Lung (tissue), 12 donors: ENCODE data around the gene TBCD. TPM values are rescaled to one million over a fixed set of nuclear protein-coding genes. Genes with fewer than 3 reads are reported as not detected.

ENCODE experiments used
- ATAC-seq: fragments of 200-7000 bp; cut with Tn5 transposase; one replicate; pipeline ENCODE4 v1.9.1; 2020; ENCODE audit warnings: moderate number of reproducible peaks; ENCODE audit not compliant: insufficient read depth, low FRiP score
- DNase-seq, 3 donors: peaks; one replicate each; pipeline ENCODE4 v3.0.0-alpha.2; 2013 to 2017
- H3K27ac ChIP-seq, 2 donors: one replicate each; pipeline ENCODE4 v1.5.1; 2013; ENCODE audit warnings: mild to moderate bottlenecking in 2 of 2, moderate library complexity in 2 of 2, control low read depth in 1 of 2, inconsistent platforms in 1 of 2, low read depth in 1 of 2, low read length in 1 of 2
- H3K27me3 ChIP-seq, 3 donors: one replicate each; pipeline ENCODE4 v1.5.1; 2013; ENCODE audit warnings: low read length in 2 of 3; ENCODE audit not compliant: control insufficient read depth in 3 of 3, insufficient read depth in 3 of 3
- H3K36me3 ChIP-seq, 4 donors: one replicate each; pipeline ENCODE4 v1.5.1; 2013; ENCODE audit warnings: low read length in 4 of 4, mild to moderate bottlenecking in 1 of 4, moderate library complexity in 1 of 4; ENCODE audit not compliant: control insufficient read depth in 4 of 4, insufficient read depth in 4 of 4
- H3K4me1 ChIP-seq, 5 donors: one replicate each; pipeline ENCODE4 v1.5.1; 2013; ENCODE audit warnings: low read length in 5 of 5, mild to moderate bottlenecking in 2 of 5, moderate library complexity in 1 of 5; ENCODE audit not compliant: control insufficient read depth in 5 of 5, insufficient read depth in 5 of 5
- H3K4me3 ChIP-seq: one replicate; pipeline ENCODE4 v1.5.1; 2013; ENCODE audit warnings: mild to moderate bottlenecking, control low read depth, moderate library complexity
- H3K9ac ChIP-seq, 2 donors: one replicate each; pipeline ENCODE4 v1.5.1; 2013; ENCODE audit warnings: low read length in 2 of 2, control low read depth in 1 of 2; ENCODE audit not compliant: insufficient read depth in 1 of 2
- H3K9me3 ChIP-seq, 4 donors: one replicate each; pipeline ENCODE4 v1.5.1; 2013; ENCODE audit warnings: low read length in 3 of 4, mild to moderate bottlenecking in 1 of 4, moderate library complexity in 1 of 4; ENCODE audit not compliant: control insufficient read depth in 4 of 4, insufficient read depth in 3 of 4
- WGBS, 2 donors: extraction: QIAGEN DNeasy Blood & Tissue Kit; methylation state at CpG; one replicate each; pipeline ENCODE4 v1.1.7; 2013; 5-methylcytosine and 5-hydroxymethylcytosine counted together
- polyA plus RNA-seq, 2 donors: library from polyadenylated mRNA; stranded (reverse); fragments of 200-250 nt; gene quantifications; one replicate each; pipeline ENCODE4 v1.2.1, GENCODE V29; 2013
- total RNA-seq, 2 donors: library from RNA; depleted of rRNA in 1 of 2; stranded (reverse); fragments of >200 nt in 1 of 2; gene quantifications; one replicate each; pipeline ENCODE4 v1.2.1, GENCODE V29; 2014 to 2021
- TF ChIP-seq, protein P1 (sequence below): IDR thresholded peaks from 2 replicates; pipeline ENCODE4 v1.5.1; 2012; ENCODE audit warnings: mild to moderate bottlenecking; ENCODE audit errors: control extremely low read depth, extremely low read depth
- donor health status: control.
- donor health status: control.
- donor health status: Bipolar disorder and iron deficiency.
- donor health status: healthy.
- donor health status: DM: yes; HTN: yes; CAD: no.

Gene TBCD
- total and polyA plus RNA-seq, 4 donors: 57.6 to 119 (median 90.3) TPM

DNA sequence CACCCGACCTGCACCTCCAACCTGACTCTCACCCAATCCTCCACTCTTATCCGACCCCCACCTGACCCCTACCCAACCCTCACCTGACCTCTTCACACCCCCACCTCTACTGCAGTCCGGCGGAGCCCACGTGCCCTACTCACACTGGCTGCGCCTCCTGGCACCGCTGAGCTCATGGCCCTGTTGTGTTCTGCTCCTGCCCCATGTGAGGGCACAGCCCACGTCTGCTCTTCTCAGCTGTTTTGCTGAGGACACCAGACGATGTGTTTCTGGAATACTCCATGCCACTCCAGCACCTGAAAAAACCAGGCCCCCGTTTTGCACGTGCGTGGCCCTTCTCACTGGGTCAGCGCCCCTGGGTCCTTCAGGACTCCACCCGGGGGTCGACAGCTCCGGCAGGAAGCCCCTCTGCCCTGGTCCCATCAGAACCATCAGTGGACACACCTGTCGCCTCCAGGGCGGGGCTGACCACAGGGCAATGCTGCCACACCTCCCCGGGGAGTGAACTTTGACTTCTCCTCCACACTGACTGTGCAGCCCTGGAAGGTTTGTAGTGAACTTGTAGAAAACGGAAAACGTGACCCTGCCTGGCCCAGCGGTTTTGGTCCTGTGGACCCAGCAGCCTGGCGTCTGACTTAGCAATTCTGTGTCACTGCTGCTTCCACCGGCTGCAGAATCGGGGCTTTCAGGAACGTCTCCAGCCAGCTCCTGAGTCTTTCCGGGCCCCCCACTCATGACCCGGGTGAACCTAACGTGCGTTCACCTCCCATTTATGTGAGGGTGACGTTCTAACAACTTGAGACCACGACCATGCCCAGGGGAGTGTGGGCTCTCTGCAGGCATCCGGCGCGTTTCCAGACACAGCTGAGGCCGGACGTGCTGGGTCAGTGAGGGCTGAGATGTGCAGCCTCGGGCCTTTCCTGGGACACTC lies 47.7 kb upstream of the TBCD start:
- Histone ChIP-seq H3K27me3 (no peaks in the 10 kb centered on the region), H3K27ac (no peak overlapping the region), H3K4me1 (peaks cover 0 to 12% (median 4%) of the 10 kb centered on the region in 5 donors), H3K4me3 (no peak overlapping the region), H3K9me3 (no peaks in the 10 kb centered on the region), H3K36me3 (no peaks in the 10 kb centered on the region), H3K9ac (no peak overlapping the region)
- 75 to 81% methylated on average over 38 of the region's 38 CpGs for WGBS, 2 donors
- ATAC-seq: no peak
- TF ChIP-seq, protein P1, sequence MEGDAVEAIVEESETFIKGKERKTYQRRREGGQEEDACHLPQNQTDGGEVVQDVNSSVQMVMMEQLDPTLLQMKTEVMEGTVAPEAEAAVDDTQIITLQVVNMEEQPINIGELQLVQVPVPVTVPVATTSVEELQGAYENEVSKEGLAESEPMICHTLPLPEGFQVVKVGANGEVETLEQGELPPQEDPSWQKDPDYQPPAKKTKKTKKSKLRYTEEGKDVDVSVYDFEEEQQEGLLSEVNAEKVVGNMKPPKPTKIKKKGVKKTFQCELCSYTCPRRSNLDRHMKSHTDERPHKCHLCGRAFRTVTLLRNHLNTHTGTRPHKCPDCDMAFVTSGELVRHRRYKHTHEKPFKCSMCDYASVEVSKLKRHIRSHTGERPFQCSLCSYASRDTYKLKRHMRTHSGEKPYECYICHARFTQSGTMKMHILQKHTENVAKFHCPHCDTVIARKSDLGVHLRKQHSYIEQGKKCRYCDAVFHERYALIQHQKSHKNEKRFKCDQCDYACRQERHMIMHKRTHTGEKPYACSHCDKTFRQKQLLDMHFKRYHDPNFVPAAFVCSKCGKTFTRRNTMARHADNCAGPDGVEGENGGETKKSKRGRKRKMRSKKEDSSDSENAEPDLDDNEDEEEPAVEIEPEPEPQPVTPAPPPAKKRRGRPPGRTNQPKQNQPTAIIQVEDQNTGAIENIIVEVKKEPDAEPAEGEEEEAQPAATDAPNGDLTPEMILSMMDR: no peak
- DNase-seq: no peak

- H3K36me3 ChIP-seq: no peaks in the 10 kb centered on the region
- no peaks in the 10 kb centered on the region for H3K27me3 ChIP-seq
- no peak overlapping the region for H3K27ac ChIP-seq
- no peak overlapping the region for H3K9ac ChIP-seq
- H3K4me1 ChIP-seq: peaks cover 0 to 8% (median 0%) of the 10 kb centered on the region in 5 donors
- 84% methylated on average over 13 of the region's 13 CpGs for WGBS, 2 donors
- DNase-seq (no peak), ATAC-seq (no peak)
- TF ChIP-seq, protein P1: no peak
- H3K4me3 ChIP-seq: no peak overlapping the region
- no peaks in the 10 kb centered on the region for H3K9me3 ChIP-seq
These were observed 47.0 kb upstream of the TBCD start for GRCh38 chr17:82704886-82705285.

DNA sequence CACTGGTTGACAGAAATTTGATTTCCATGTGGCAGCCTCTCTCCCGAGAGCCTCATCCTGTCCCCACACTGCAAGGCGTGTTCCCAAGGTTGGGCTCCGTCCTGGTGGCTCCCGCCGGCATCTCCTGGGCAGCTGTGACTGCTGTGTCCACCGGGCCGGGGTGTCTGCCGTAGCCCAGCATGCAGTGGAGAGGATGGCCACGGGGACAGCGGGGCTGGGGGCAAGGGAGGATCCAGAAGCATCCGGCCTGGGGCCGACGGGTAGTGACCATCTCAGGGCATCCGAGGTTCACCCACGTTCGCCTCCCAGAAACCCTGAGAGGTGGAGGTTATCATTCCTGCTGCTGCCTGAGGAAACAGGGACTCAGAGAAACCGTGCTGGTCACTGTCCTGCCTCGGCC lies 46.1 kb upstream of the TBCD start:
- TF ChIP-seq, protein P1: no peak
- Histone ChIP-seq H3K27ac (no peak overlapping the region), H3K4me3 (no peak overlapping the region), H3K36me3 (no peaks in the 10 kb centered on the region), H3K27me3 (no peaks in the 10 kb centered on the region), H3K4me1 (peaks cover 0 to 8% (median 0%) of the 10 kb centered on the region in 5 donors), H3K9me3 (peaks cover 0 to 3% (median 0%) of the 10 kb centered on the region in 4 donors), H3K9ac (no peak overlapping the region)
- no peak for DNase-seq
- 91 to 95% methylated on average over 18 of the region's 18 CpGs for WGBS, 2 donors
- ATAC-seq: no peak
